Hepatocyte (in vitro differentiated cells): ENCODE results near the gene C1orf116.

ENCODE experiments used
- EZH2 ChIP-seq: fragments of 200-600 bp; sonication (generic); IDR thresholded peaks from 2 replicates; pipeline ENCODE4 v1.6.1; 2016; ENCODE audit warnings: antibody characterized with exemption, mild to moderate bottlenecking, borderline replicate concordance
- TF ChIP-seq, protein P1 (sequence below): fragments of 200-600 bp; sonication (generic); IDR thresholded peaks from 2 replicates; pipeline ENCODE4 v1.5.1; 2016; ENCODE audit warnings: antibody characterized with exemption, mild to moderate bottlenecking; ENCODE audit not compliant: poor library complexity

DNA sequence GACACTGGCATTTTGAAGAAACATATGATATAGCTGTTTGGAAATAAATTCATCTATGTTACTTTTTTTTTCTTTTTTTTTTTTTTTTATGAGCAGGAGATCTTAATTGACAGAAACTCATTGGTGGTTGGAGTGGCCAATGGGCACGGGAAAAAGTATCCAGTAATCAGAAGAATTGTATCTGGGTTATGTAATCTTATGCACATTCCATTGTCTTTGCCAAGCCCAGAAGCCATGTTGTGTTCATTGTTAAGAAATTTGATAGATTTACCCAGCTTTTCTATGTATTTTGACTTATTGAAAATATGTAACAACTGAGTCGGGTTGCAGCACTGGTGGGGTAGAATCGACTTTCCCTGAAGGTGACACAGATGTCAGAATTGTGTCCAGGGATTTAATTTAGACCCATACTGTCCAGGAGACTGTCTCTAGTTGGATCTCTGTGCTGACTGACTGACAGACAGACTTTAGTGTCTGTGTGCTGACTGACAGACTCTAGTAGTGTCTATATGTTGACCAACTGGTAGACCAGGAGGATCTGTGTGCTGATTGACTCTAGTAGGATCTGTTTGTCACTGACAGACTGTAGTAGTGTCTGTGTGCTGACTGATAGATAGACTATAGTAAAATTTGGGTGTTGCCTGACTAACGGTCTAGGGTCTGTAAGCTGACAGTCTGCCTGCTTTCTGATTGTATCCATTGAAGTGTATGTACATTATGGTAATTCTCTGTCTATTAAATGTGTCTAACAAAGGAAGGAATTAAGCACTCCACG lies 43.8 kb upstream of the C1orf116 start:
- TF ChIP-seq, protein P1, sequence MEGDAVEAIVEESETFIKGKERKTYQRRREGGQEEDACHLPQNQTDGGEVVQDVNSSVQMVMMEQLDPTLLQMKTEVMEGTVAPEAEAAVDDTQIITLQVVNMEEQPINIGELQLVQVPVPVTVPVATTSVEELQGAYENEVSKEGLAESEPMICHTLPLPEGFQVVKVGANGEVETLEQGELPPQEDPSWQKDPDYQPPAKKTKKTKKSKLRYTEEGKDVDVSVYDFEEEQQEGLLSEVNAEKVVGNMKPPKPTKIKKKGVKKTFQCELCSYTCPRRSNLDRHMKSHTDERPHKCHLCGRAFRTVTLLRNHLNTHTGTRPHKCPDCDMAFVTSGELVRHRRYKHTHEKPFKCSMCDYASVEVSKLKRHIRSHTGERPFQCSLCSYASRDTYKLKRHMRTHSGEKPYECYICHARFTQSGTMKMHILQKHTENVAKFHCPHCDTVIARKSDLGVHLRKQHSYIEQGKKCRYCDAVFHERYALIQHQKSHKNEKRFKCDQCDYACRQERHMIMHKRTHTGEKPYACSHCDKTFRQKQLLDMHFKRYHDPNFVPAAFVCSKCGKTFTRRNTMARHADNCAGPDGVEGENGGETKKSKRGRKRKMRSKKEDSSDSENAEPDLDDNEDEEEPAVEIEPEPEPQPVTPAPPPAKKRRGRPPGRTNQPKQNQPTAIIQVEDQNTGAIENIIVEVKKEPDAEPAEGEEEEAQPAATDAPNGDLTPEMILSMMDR = no peak
- TF ChIP-seq EZH2 = no peak
